ENCODE results near the gene RGS8. TPM values are rescaled to one million over a fixed set of nuclear protein-coding genes. Genes with fewer than 3 reads are reported as not detected.

Gene RGS8
- total RNA-seq, 1 donor: not detected

- TF ChIP-seq CTCF (IDR thresholded peaks at IDR 0.05; ENCODE audit: insufficient read depth, low read length): no peak
- DNase-seq (ENCODE audit: low read depth): peak; percentile 54
- no peak overlapping the region for H3K4me3 ChIP-seq (ENCODE audit: low read depth, low read length)
Observed at GRCh38 chr1:182674346-182675246, 9.8 kb downstream of the RGS8 start.

GRCh38 chr1:182672487-182672836 is 11.9 kb downstream of the RGS8 start:
- no peak overlapping the region for H3K4me3 ChIP-seq (ENCODE audit: low read depth, low read length)
- TF ChIP-seq CTCF (IDR thresholded peaks at IDR 0.05; ENCODE audit: insufficient read depth, low read length): no peak
- DNase-seq (ENCODE audit: low read depth): no peak

GRCh38 chr1:182671750-182672486 is 12.5 kb downstream of the RGS8 start:
- no peak overlapping the region for H3K4me3 ChIP-seq (ENCODE audit: low read depth, low read length)
- TF ChIP-seq CTCF (IDR thresholded peaks at IDR 0.05; ENCODE audit: insufficient read depth, low read length): no peak
- no peak for DNase-seq (ENCODE audit: low read depth)

GRCh38 chr1:182670032-182670749 is 14.2 kb downstream of the RGS8 start:
- no peak for TF ChIP-seq CTCF (IDR thresholded peaks at IDR 0.05; ENCODE audit: insufficient read depth, low read length)
- no peak overlapping the region for H3K4me3 ChIP-seq (ENCODE audit: low read depth, low read length)
- no peak for DNase-seq (ENCODE audit: low read depth)

GRCh38 chr1:182669266-182669665 is 15.1 kb downstream of the RGS8 start:
- no peak for TF ChIP-seq CTCF (IDR thresholded peaks at IDR 0.05; ENCODE audit: insufficient read depth, low read length)
- no peak for DNase-seq (ENCODE audit: low read depth)
- no peak overlapping the region for H3K4me3 ChIP-seq (ENCODE audit: low read depth, low read length)

- no peak for TF ChIP-seq CTCF (IDR thresholded peaks at IDR 0.05; ENCODE audit: insufficient read depth, low read length)
- H3K4me3 ChIP-seq (ENCODE audit: low read depth, low read length): no peak overlapping the region
- DNase-seq (ENCODE audit: low read depth): no peak
Observed at GRCh38 chr1:182668521-182669054, 15.8 kb downstream of the RGS8 start.
